GM12878 (cell line): ENCODE measurements around the gene CRAMP1. TPM values are rescaled to one million over a fixed set of nuclear protein-coding genes. Genes with fewer than 3 reads are reported as not detected.

Experiments used
- ATAC-seq: fragments of 200-7000 bp; cut with Tn5 transposase; 3 replicates; pipeline ENCODE4 v1.9.1; 2020; ENCODE audit warnings: mild to moderate bottlenecking, moderate library complexity
- BruUV-seq: library from RNA; stranded (reverse); fragments of 400-500 nt; replicated peaks from 2 replicates; lab custom pipeline; 2021; lab: Mats Ljungman, UMichigan
- CTCF ChIA-PET: fragments of 300-600 bp; sonication (Branson Sonifier 250); formaldehyde crosslinking; extraction: SDS; loops from one replicate; lab custom pipeline; 2021; ENCODE audit warnings: inconsistent platforms; lab: Yijun Ruan, JAX
- POLR2A ChIA-PET: fragments of 350-600 bp; formaldehyde crosslinking; extraction: SDS; loops from one replicate; lab custom pipeline; 2021; ENCODE audit warnings: inconsistent platforms; lab: Charles Lee
- RAD21 ChIA-PET: fragments of 300-600 bp; sonication (Branson Sonifier 250); formaldehyde crosslinking; loops from one replicate; lab custom pipeline; 2023; ENCODE audit warnings: antibody characterized with exemption; ENCODE audit not compliant: unreplicated experiment; lab: Charles Lee
- SMC1A ChIA-PET: fragments of 300-600 bp; sonication (Branson Sonifier 250); formaldehyde crosslinking; loops from one replicate; lab custom pipeline; 2023; ENCODE audit not compliant: unreplicated experiment, uncharacterized antibody; lab: Charles Lee
- DNase-seq: peaks from one replicate; pipeline ENCODE4 v3.0.0-alpha.2; 2011; ENCODE audit warnings: low read depth, low spot score
- FAIRE-seq: peaks from 3 replicates; lab custom pipeline; 2011; peaks lifted over from hg19 to GRCh38; lab: Jason Lieb, UNC
- H2AFZ ChIP-seq: 2 replicates; pipeline ENCODE4 v1.6.0; 2011; ENCODE audit warnings: low read depth, low read length, control low read depth; ENCODE audit not compliant: control insufficient read depth
- H3K27ac ChIP-seq: 2 replicates; pipeline ENCODE4 v1.5.1; 2011; ENCODE audit warnings: control low read depth; ENCODE audit not compliant: control insufficient read depth, insufficient read depth
- H3K27me3 ChIP-seq, 2 experiments: replicated peaks in 1 of 2; 2 replicates each; pipeline versions ENCODE4 v1.6.0 to v1.6.1; 2011; ENCODE audit warnings: low read length in 1 of 2; ENCODE audit not compliant: control insufficient read depth in 2 of 2, insufficient read depth in 2 of 2
- H3K36me3 ChIP-seq, 2 experiments: 2 replicates each; pipeline ENCODE4 v1.5.1; 2011; ENCODE audit warnings: low read length in 1 of 2; ENCODE audit not compliant: control insufficient read depth in 2 of 2, insufficient read depth in 2 of 2
- H3K4me1 ChIP-seq: 2 replicates; pipeline ENCODE4 v1.6.1; 2011; ENCODE audit warnings: mild to moderate bottlenecking, low read length, moderate library complexity, mixed read lengths; ENCODE audit not compliant: control insufficient read depth, insufficient read depth
- H3K4me2 ChIP-seq: 2 replicates; pipeline ENCODE4 v1.6.0; 2011; ENCODE audit warnings: control low read depth; ENCODE audit not compliant: control insufficient read depth, insufficient read depth
- H3K4me3 ChIP-seq: fragments of 200-600 bp; sonication (generic); 2 replicates; pipeline ENCODE4 v1.5.1; 2016
- H3K79me2 ChIP-seq: 2 replicates; pipeline ENCODE4 v1.6.0; 2011; ENCODE audit warnings: low read length; ENCODE audit not compliant: control insufficient read depth, insufficient read depth
- H3K9ac ChIP-seq: 2 replicates; pipeline ENCODE4 v1.8.0; 2011; ENCODE audit warnings: low read length, control low read depth, mixed read lengths; ENCODE audit not compliant: control insufficient read depth, insufficient read depth
- H3K9me3 ChIP-seq: replicated peaks from 3 replicates; pipeline ENCODE4 v1.5.1; 2011; ENCODE audit warnings: mild to moderate bottlenecking, low read length; ENCODE audit not compliant: control insufficient read depth, insufficient read depth
- H4K20me1 ChIP-seq: 2 replicates; pipeline ENCODE4 v1.6.0; 2011; ENCODE audit not compliant: control insufficient read depth, insufficient read depth
- BCL3 ChIP-seq: IDR thresholded peaks from 2 replicates; pipeline ENCODE4 v1.6.1; 2011; ENCODE audit warnings: borderline replicate concordance, low read depth, mild to moderate bottlenecking, moderate library complexity, low read length; ENCODE audit not compliant: insufficient read depth, poor library complexity, severe bottlenecking
- BMI1 ChIP-seq: fragments of 450-650 bp; IDR thresholded peaks from 2 replicates; pipeline ENCODE4 v1.6.1; 2016; ENCODE audit warnings: mild to moderate bottlenecking, moderate library complexity, borderline replicate concordance
- LARP7 ChIP-seq: fragments of 450-650 bp; IDR thresholded peaks from 2 replicates; pipeline ENCODE4 v1.6.1; 2017; ENCODE audit warnings: mild to moderate bottlenecking
- PAX5 ChIP-seq: IDR thresholded peaks from 2 replicates; pipeline ENCODE4 v1.6.1; 2011; ENCODE audit warnings: low read depth, low read length, borderline replicate concordance
- SPI1 ChIP-seq: IDR thresholded peaks from 2 replicates; pipeline ENCODE4 v1.6.1; 2011; ENCODE audit warnings: low read depth, mild to moderate bottlenecking, low read length, moderate library complexity, borderline replicate concordance; ENCODE audit not compliant: insufficient read depth
- TBL1XR1 ChIP-seq: IDR thresholded peaks from 2 replicates; pipeline ENCODE4 v1.6.1; 2012; ENCODE audit warnings: low read depth, low read length, improper control_type of control experiment
- WGBS: methylation state at CpG from one replicate; pipeline ENCODE4 v1.1.6; 2016; ENCODE audit warnings: low lambda C conversion rate; ENCODE audit not compliant: insufficient replicate concordance, insufficient coverage; ENCODE audit errors: missing lambda C conversion rate; 5-methylcytosine and 5-hydroxymethylcytosine counted together
- in situ Hi-C: fragments of 300-500 bp; cut with MboI; formaldehyde crosslinking; loops from 9 replicates; pipeline ENCODE4 v1.14.3; 2018; ENCODE audit warnings: mixed read lengths
- intact Hi-C: fragments of 100-400 bp; cut with micrococcal nuclease; formaldehyde crosslinking; loops from one replicate; pipeline ENCODE4 v1.14.2; 2022; ENCODE audit not compliant: unreplicated experiment
- polyA plus RNA-seq, 11 experiments: library from polyadenylated mRNA; depleted of rRNA in 4 of 11; unstranded in 6 of 11; stranded (reverse) in 5 of 11; fragments of >200 nt; fragmentation: Nextera tagmentation in 4 of 11; fragmentation: Illumina TruSeq in 1 of 11; extraction: Ambion mirVana in 4 of 11; extraction: Trizol in 1 of 11; gene quantifications; 1 replicate in 1 of 11; 2 replicates in 10 of 11; pipeline versions ENCODE4 v1.2.1 to v1.2.3, GENCODE V29; 2011 to 2016; ENCODE audit warnings: inconsistent platforms in 2 of 11, missing spikeins in 2 of 11, low read depth in 1 of 11
- total RNA-seq, 4 experiments: library from RNA; depleted of rRNA in 3 of 4; stranded (reverse); fragments of >200 nt in 3 of 4; fragmentation: Illumina TruSeq in 1 of 4; extraction: Trizol in 1 of 4; gene quantifications; 2 replicates each; pipeline versions ENCODE4 v1.2.1 to v1.2.3, GENCODE V29; 2013 to 2021

The CRAMP1 gene
- total and polyA plus RNA-seq, 10 of the 15 experiments (the other 5 are each of a cell fraction or from before 2014, with no cell fraction given): 0.37 to 9.8 (median 3.9) TPM

- RAD21 ChIA-PET: no interaction called here
Observed at GRCh38 chr16:1631230-1631629, 19.1 kb downstream of the CRAMP1 start.

More at GRCh38 chr16:1631230-1631629, 19.1 kb downstream of the CRAMP1 start:
- FAIRE-seq: no peak
- H3K36me3 ChIP-seq: peaks cover 15 to 32% of the 10 kb centered on the region in 2 experiments
- TF ChIP-seq SPI1: no peak
- no peak for TF ChIP-seq BCL3
- TF ChIP-seq BMI1: no peak
- TF ChIP-seq TBL1XR1: no peak
- no peak for TF ChIP-seq PAX5
- TF ChIP-seq LARP7: no peak
- BruUV-seq: no TSS peak
- no peaks in the 10 kb centered on the region for H3K79me2 ChIP-seq
- CTCF ChIA-PET: no interaction called here
- H3K27me3 ChIP-seq: no peaks in the 10 kb centered on the region
- H3K4me1 ChIP-seq: no peaks in the 10 kb centered on the region
- POLR2A ChIA-PET: no interaction called here
- no peak overlapping the region for H2AFZ ChIP-seq
- H3K4me2 ChIP-seq: no peak overlapping the region
- DNase-seq: no peak
- no peak for ATAC-seq
- in situ Hi-C loops (no loop called here), intact Hi-C loops (no loop called here)
- H3K9ac ChIP-seq: no peak overlapping the region
- H3K9me3 ChIP-seq: no peaks in the 10 kb centered on the region
- 89% methylated on average over 9 of the region's 9 CpGs for WGBS
- H3K4me3 ChIP-seq: no peak overlapping the region
- SMC1A ChIA-PET: no interaction called here
- no peaks in the 10 kb centered on the region; the same call in 1 of the 2 replicates for H4K20me1 ChIP-seq
- no peak overlapping the region for H3K27ac ChIP-seq
